ENCODE measurements around the gene ELOVL6.
"Not testable (repeated sequence)": the region's sequence is repeated elsewhere in the genome, so short reads cannot be mapped to it uniquely, and the experiment has no call there.

Gene ELOVL6

DNA sequence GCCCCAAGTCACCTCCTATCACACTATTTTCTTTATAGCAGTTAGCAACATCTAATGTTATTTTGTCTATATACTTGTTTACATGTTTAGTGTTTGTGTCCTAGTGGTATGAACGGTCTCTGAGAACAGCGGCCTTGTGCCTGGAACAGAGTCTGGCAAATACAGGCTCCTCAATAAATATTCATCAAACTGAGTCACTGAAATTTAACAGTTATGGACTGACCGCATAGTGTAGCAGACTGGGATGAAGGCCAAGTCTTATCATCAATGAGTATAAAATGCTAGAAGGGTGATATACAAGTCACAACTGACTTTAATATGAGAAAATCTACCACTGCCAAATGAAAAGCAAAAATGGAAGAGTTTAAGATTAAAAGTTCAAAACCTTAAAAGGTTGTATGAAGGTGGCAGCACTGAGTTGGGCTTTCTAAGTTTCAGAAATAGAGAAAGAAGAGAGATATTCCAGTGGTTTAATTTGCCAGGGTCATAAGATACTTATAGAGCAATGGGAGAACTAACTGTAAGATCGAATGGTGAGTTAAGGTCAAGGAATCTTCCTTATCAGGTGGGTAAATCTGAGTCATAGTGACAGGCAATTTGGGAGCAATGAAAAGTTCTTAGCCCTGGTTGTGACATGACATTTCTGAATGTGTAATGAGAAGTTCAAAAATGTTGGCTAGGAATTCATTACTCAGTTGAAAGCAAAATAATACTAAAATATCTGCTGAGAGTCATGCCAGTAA lies 34.9 kb downstream of the ELOVL6 start:
- no peak for DNase-seq (ENCODE audit: low read depth in 2 of 3, low spot score in 1 of 3)

DNA sequence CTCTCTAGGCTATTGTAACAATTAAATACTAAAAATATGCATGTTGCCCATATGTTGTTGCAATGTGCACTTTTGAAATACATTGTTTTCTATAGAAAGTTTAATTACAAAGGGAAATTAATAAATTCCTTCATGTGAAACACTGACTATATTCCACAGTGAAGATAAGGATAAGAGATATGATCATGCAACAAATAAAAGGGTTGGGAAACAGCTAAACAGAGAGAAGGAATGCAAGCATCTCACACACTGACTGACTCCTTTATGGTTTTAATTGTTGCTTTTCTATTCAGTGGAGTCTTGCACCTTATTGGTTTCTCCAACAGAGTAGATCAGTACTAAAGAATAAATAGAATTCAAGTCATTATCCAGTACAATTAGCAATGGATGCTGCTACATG lies 37.8 kb downstream of the ELOVL6 start:
- DNase-seq (ENCODE audit: low read depth in 2 of 3, low spot score in 1 of 3), result no peak

DNA sequence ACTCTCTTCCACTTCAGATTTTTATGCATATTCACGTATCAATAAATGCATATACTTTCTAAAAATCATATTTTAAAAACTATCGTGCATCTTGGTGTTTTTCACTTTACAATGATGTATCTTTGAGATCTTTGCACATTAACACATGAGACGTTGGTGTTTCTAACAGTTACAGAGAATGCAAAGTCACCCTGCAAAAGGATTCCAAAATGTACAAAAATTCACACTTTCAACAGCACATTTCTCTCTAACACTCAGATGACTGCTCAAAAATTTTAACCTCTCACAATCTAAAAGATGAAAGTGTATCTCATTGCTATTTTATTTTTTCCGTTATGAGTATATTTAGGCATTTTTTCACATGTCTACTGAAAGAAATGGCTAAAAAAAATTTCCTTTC lies 38.9 kb downstream of the ELOVL6 start:
- no peak for DNase-seq (ENCODE audit: low read depth in 2 of 3, low spot score in 1 of 3)

DNA sequence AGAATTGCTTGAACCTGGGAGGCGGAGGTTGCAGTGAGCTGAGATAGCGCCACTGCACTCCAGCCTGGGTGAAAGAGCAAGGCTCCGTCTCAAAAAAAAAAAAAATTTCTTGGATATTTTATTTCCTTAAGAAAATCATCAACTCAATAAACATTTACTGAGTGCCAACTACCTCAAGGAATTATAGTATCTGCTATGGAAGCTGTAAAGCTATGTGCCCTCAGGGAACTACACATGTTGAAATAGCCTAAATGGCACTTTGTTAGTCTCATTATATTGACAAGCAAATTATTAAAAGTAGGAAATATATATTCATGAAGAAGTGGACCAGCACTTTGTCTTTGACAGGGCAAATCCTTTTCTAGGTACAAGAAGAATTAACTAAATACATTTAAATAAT lies 40.8 kb downstream of the ELOVL6 start:
- DNase-seq (ENCODE audit: low read depth in 2 of 3, low spot score in 1 of 3), result no peak

DNA sequence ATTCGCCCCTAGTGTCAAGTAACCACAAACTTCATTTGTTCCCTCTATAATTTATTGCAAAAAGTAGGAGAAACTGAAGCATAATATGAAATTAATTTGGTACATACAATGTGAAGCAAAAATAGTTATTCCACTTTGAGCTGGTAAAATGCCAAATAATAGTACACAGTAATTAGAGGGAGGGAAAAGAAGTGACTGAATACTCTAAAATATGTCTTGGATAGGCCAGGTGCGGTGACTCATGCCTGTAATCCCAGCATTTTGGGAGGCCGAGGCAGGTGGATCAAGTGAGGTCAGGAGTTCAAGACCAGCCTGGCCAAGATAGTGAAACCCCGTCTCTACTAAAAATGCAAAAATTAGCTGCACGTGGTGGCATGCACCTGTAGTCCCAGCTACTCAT lies 41.2 kb downstream of the ELOVL6 start:
- not testable (repeated sequence) for DNase-seq (ENCODE audit: low read depth in 2 of 3, low spot score in 1 of 3)

DNA sequence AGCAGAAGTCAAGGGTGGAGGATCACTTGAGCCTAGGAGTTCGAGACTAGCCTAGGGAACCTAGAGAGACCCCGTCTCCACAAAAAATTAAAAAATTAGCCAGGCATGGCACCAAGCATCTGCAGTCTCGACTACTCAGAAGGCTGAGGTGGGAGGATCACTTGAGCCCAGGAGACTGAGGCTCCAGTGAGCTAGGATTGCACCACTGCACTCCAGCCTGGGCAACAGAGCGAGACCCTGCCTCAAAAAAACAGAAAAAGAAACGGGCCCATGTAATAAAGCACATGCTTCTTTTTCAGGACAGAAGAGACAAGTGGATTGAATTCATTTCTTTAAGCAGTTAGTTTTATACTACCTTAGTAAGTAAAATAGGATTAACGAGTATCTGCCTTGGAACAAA lies 42.0 kb downstream of the ELOVL6 start:
- DNase-seq (ENCODE audit: low read depth in 2 of 3, low spot score in 1 of 3), result no peak

DNA sequence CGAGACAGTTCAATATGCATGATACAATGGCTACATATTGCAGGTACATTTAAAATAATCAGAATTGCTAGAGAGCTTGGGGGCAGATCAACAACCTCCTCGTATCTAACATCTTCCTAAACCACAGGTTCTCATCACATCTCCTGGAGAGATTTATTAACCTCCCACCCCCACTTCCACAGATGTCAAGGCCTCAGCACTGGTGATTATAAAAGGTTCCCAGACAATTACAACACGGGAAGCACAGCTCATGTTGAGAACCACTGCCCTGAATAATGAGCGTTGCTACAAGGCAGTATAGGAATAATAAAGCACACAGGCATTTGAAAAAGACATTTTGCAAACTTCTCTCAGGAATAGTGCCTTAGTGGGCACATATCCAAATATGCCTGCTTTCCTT lies 42.8 kb downstream of the ELOVL6 start:
- DNase-seq (ENCODE audit: low read depth in 2 of 3, low spot score in 1 of 3), result no peak

DNA sequence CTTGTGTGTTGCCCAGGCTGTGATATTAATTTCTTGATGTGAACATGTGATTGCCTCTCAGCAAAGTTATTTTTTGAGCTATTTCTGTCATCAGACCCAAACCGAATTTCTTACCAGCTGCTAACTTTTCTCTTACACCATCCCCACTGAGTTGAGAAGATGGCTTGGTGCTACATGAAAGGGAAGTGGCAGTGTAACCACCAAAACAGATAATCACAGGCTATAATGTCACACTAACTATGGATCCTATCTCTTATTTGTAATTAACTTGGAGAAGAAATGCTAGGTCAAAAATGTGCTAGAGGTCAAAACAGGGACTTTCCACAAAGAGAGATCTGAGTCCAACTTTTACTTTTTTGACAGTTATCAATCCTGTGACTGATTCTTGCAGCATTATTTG lies 43.8 kb downstream of the ELOVL6 start:
- DNase-seq (ENCODE audit: low read depth in 2 of 3, low spot score in 1 of 3), result no peak

DNA sequence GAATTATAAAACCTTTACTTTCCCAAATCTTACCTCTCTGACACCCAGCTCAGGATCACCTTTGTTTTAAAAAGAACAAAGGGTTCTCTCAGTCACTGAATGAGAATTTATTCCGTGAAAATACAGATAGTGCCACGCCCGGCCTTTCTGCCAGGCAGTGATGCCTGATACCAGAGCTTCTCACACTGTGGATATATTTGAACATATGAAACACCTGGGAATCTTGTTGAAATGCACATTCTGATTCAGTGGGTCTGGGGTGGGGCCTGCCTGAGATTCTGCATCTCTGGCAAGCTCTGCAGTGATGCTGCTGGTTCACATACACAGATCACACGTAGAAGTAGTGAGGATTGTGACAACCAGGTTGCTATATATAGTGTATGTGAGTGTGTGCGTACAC lies 46.0 kb downstream of the ELOVL6 start:
- no peak for DNase-seq (ENCODE audit: low read depth in 2 of 3, low spot score in 1 of 3)

DNA sequence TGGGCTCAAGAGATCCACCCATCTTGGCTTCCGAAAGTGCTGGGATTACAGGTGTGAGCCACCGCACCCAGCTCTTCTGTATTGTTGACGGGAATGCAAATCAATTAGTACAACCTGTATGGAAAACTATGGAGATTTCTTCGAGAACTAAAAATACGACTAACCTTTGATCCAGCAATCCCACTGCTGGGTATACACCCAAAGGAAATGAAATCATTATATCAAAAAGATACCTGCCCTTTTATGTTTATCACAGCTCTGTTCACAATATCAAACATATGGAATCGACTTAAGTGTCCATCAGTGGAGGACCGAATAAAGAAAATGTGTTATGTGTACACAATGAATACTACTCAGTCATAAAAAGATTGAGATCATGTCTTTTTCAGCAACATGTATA lies 49.3 kb downstream of the ELOVL6 start:
- no peak for DNase-seq (ENCODE audit: low read depth in 2 of 3, low spot score in 1 of 3)

DNA sequence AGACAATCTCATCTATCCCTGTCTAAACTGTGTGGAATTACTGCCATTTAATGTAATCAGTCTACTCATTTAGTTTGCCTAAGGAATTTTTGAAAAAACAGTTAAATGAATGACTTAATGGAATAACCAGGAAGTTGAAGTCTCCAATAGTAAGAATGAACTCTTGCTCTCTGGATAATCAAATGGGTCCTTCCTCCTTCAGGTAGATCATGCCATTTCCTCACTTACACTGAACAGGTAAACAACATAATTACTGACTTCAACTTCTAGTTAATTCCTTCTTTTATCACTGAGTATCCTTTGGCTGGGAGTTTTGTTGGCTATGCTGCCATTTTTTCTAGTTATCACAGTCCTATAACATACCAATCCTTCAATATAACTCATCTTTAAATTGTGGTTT lies 56.0 kb downstream of the ELOVL6 start:
- DNase-seq (ENCODE audit: low read depth in 2 of 3, low spot score in 1 of 3), result no peak

DNA sequence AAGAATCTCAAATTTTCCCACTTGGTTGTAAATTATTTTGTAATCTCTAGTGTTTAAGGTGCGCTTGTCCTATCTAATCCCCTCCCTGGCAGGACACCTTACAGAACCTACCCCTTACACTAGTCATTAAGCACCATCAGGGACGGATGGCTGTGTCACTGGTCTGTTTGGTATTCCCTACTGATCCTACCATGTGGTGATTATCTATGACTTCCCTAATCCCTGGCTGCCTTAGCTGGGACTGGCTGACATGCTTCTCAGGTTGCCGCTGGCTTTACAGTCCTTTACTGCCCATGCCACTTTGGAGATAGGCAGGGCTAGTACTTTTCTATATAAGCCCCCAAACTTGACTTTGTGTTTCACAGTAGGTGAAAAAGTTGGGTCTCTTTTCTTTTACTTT lies 58.6 kb downstream of the ELOVL6 start:
- DNase-seq (ENCODE audit: low read depth in 2 of 3, low spot score in 1 of 3), result no peak

DNA sequence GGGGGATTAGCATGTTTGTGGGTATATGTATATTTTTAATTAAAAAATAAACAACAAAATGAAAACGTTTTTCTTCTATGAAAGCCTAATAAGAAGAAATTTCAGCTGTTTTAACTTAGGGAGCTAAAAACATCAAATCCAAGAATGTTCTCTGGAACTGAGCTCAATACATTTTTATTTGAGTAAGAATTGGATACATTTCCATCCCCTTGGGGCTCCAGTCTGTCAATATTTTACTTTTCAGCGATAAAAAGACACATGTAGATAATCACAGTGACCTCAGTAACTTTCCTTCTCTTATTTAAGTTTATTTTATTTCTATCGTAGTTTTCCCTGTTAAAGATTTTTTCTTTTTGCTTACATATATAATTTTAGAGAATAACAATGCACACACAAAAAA lies 59.3 kb downstream of the ELOVL6 start:
- DNase-seq (ENCODE audit: low read depth in 2 of 3, low spot score in 1 of 3), result no peak

DNA sequence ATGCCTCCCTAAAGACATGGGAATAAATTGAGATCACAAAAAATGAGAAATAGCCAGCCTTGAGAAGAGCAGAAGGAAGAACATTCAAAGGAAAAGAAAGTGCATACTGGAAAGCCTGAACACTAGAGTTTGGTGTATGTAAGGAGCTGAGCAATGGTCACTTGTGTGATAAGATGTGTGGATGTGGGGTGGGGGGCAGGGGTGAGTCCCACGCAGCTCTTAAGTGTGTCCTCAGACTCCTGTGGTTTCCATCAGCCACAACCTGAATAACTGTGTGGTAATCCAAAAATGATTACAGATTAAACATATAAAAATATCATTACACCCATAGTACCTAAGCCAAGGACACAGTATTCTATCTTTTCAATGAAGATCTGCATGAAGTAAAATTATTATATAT lies 59.9 kb downstream of the ELOVL6 start:
- DNase-seq (ENCODE audit: low read depth in 2 of 3, low spot score in 1 of 3), result no peak

DNA sequence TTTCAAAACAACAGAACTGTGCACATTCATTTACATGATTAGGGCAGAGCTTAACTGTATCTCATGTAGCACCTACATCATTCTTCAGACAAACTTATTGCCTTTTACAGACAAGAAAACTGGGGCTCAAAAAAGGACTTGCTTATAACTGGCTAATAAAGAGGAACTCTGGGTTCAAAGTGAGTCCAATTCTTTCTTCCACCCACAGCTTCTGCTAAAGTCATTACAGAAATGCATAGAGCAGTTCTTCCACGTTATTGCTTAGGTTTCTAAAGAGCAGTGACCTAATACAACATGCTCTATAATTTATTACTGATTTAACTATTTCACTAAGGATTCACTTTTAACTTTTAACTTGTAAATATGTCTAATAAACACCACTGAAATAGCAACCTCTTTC lies 60.6 kb downstream of the ELOVL6 start:
- DNase-seq (ENCODE audit: low read depth in 2 of 3, low spot score in 1 of 3), result no peak

DNA sequence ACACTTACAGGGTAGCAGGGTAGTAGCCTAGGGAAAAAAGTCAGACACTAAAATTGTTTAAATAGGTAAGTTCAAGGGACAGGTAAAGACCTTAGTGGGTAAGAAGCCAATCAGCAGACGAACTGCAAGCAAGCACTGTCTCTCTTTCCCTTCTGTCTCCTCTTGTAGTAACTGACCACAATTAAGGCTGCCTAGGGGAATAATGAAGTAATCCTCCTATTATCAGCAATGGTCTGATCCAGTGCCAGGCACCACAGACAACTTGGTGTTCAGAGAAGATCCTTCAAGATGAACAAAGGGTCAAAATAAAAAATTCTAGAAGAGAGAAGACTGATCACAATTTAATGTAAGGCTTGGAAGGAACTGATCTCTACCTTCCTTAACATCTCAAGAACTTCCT lies 62.9 kb downstream of the ELOVL6 start:
- no peak for DNase-seq (ENCODE audit: low read depth in 2 of 3, low spot score in 1 of 3)

DNA sequence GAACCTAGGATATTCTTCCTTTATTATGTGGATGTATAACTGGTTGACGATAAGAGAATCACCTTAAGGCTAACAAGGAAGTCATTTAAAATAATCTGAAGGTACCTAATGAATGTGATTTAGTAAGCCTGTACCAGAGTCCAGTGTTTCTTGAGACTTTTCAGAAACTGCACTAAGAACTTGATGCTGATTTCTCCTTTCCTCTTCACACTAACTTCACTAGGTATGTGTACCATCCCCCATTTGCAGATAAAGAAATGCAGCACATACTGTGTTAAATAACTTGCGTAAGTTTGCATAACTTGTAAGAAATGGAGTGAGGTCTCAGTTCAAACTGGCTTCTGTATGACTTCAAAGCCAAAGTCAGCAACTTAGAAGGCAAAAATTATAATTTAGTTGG lies 63.3 kb downstream of the ELOVL6 start:
- DNase-seq (ENCODE audit: low read depth in 2 of 3, low spot score in 1 of 3), result no peak

DNA sequence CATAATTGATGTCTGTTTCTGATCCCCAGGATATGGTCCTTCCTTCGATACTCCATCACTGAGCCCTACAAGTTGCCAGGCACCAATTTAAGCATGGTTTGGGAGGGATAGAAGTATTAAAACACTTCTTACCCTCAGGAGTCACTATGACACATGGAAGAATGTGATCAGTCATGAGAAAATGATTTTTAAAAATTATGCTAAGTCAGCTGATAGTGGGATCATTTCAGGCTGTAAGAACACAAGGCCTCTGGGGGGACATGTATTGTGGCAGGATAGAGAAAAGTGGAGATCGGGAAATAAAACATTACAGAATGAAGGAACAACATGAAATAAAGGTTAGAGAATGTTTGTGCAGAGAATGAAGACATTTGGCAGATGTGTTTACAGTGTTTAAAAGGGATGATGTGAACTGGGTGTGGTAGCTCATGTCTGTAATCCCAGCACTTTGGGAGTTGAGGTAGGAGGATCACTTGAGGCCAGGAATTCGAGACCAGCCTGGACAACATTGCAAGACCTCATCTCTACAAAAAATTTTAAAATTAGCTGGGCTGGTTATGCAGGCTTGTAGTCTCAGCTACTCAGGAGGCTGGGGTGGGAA lies 64.0 kb downstream of the ELOVL6 start:
- no peak for DNase-seq (ENCODE audit: low read depth in 2 of 3, low spot score in 1 of 3)

DNA sequence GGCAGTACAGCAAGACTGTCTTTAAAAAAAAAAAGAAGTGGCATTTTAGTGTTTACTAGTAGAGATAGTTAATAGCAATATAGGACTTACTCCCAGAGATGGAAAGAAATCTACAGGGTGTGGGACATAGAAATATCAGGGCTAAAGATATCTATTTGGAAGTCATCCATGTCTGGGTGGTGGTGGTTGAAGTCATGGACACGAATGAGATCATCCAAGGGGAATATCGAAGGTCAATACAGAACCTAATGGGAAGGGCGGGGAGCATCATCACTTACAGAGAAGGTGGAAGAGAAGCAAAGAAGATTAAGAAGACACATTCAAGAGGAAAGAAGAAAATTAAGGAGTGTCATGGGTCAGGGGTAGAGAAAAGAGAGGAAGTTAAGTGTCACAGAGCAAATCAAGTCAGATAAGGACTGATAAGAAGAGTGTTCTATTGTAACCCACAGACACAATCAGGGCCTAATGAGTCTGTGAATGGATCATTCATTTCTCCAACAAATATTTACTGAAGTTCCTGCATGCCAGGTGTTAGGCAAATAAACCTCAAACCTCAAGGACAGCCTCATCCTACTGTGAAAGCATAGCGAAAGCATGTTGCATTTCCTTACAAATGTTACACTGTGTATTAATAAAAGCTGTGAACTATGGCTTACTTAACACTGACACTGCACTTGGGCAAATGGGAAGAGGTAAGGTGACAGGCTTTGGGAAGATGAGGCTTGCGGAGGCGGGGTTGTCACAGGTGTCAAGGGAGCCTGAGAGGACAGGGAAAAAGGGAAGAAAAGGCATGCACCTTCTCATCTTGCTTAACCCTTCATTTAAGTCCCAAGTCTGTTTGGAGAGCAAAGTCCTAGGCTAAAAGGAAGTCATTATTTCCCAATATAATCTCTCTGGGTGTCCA lies 65.3 kb downstream of the ELOVL6 start:
- no peak for DNase-seq (ENCODE audit: low read depth in 2 of 3, low spot score in 1 of 3)

DNA sequence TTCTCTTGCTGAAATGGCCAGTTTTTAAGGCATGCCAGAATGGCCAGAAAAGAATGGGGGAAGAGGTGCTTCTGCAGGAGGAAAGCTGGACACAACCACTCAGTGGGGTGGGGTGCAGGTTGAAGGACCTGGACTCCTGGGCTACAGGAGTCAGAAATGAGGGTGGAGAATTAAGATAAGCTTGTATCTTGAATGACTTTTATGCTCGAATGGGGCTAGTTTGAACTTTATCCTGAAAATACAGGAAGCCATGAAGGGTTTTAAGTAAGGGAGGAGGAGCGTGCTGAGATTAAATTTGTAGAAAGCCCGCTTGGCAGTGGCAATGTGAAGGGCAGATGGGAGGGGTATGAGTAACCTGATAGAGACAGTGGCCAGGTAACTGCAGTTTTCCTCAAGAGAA lies 66.5 kb downstream of the ELOVL6 start:
- DNase-seq (ENCODE audit: low read depth in 2 of 3, low spot score in 1 of 3), result no peak

DNA sequence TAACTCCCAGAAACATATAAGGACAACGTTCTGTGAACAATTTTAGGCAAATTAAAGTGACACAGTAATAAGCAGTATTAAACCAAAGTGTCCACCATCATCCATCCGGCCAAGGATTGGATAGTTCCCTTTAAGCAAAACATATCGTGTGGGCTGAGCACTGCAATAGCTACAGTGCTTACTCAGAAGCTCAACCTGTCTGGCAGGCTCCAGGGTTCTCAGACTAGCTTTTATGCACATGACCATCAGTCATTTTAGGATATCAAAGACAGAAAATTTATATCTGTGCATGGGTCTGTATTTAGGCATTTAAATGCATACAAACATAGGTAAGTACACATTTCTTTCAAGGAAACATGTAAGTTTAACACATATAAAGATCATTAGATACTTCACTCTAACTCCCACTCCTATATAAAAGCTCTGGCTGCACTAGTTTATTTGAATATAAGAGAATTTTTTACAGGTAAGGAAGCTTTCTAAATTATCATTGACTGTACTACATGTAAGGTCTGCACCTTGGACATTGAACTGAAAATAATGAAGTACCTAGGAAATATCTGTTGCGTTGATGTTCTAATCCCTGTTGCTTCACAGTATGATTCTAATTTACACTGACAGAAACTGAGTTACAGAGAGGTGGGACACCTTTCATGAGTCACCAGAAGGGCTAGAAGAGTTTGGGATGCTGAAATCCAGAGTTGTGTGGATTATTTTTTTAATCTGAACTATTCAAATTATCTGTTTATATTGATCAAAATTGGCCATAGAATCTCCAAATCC lies 67.6 kb downstream of the ELOVL6 start:
- no peak for DNase-seq (ENCODE audit: low read depth in 2 of 3, low spot score in 1 of 3)
